Fibroblast of skin of back (primary cell): ENCODE measurements around the gene MKX. TPM values are rescaled to one million over a fixed set of nuclear protein-coding genes. Genes with fewer than 3 reads are reported as not detected.

Experiments
- DNase-seq: peaks from one replicate; pipeline ENCODE4 v3.0.0-alpha.2; 2013
- polyA plus RNA-seq, 2 experiments: library from polyadenylated mRNA; unstranded; fragments of 120-200 nt; gene quantifications; one replicate each; pipeline ENCODE4 v1.2.1, GENCODE V29; 2013; ENCODE audit not compliant: insufficient read length in 2 of 2

Gene MKX
- polyA plus RNA-seq (2013, experiment 1 of 2; ENCODE audit: insufficient read length): 0.16 TPM
- polyA plus RNA-seq (2013, experiment 2 of 2; ENCODE audit: insufficient read length): 0.12 TPM

GRCh38 chr10:27745732-27746396, at the start of gene MKX:
Gene MKX (minus strand): TSS chr10:27745819. CDS start chr10:27743415, 2,404 bp downstream.
- peak; percentile 47 for DNase-seq

- DNase-seq: peak; percentile 13
These were observed 48.5 kb upstream of the MKX start for GRCh38 chr10:27794157-27794556.

- DNase-seq: peak; percentile 45
These were observed 46.6 kb upstream of the MKX start for GRCh38 chr10:27792216-27792615.

- no peak for DNase-seq
These were observed 38.7 kb upstream of the MKX start for GRCh38 chr10:27784272-27784671.

- peak; percentile 61 for DNase-seq
These were observed 38.0 kb upstream of the MKX start for GRCh38 chr10:27783660-27784059.

GRCh38 chr10:27779462-27780015, 33.9 kb upstream of the MKX start:
- DNase-seq: no peak

GRCh38 chr10:27774831-27775230, 29.2 kb upstream of the MKX start:
- DNase-seq: peak; percentile 3

GRCh38 chr10:27771231-27771630, 25.6 kb upstream of the MKX start:
- DNase-seq: no peak

- no peak for DNase-seq
These were observed 24.6 kb upstream of the MKX start for GRCh38 chr10:27770181-27770580.

GRCh38 chr10:27760867-27761266, 15.2 kb upstream of the MKX start:
- no peak for DNase-seq

GRCh38 chr10:27759483-27760272, 14.1 kb upstream of the MKX start:
- no peak for DNase-seq

GRCh38 chr10:27752673-27753237, 7.1 kb upstream of the MKX start:
- DNase-seq: no peak

GRCh38 chr10:27748601-27749000, 3.0 kb upstream of the MKX start:
- no peak for DNase-seq

GRCh38 chr10:27747096-27747451, 1.5 kb upstream of the MKX start:
- DNase-seq: no peak

GRCh38 chr10:27746397-27747095, 927 bp upstream of the MKX start:
- no peak for DNase-seq

- DNase-seq: no peak
These were observed 552 bp downstream of the MKX start for GRCh38 chr10:27744802-27745731.

GRCh38 chr10:27743877-27744801, 1.5 kb downstream of the MKX start:
- peak; percentile 50 for DNase-seq

GRCh38 chr10:27743012-27743876, 2.4 kb downstream of the MKX start:
- no peak for DNase-seq
